ENCODE data around the gene UNKL.

Gene UNKL

GRCh38 chr16:1431497-1432270, 17.2 kb upstream of the UNKL start:
- no peak for DNase-seq

- DNase-seq: no peak
These were observed 16.4 kb upstream of the UNKL start, which contains the start of gene PERCC1 for GRCh38 chr16:1430759-1431496. Gene PERCC1, plus strand, starts transcription at chr16:1431078. Its CDS starts 1,516 bp downstream, at chr16:1432594.

- DNase-seq: no peak
These were observed 15.8 kb upstream of the UNKL start for GRCh38 chr16:1430214-1430758.

- no peak for DNase-seq
These were observed 15.1 kb upstream of the UNKL start for GRCh38 chr16:1429631-1430030.

- no peak for DNase-seq
These were observed 14.5 kb upstream of the UNKL start for GRCh38 chr16:1429012-1429411.

- DNase-seq: peak in 2 of 5 experiments; percentile 27 to 57
These were observed 14.0 kb upstream of the UNKL start for GRCh38 chr16:1428511-1428910.

GRCh38 chr16:1427473-1428461, 13.3 kb upstream of the UNKL start:
- no peak for DNase-seq

- no peak for DNase-seq
These were observed 12.4 kb upstream of the UNKL start for GRCh38 chr16:1426734-1427471.

GRCh38 chr16:1425616-1426370, 11.3 kb upstream of the UNKL start:
- DNase-seq: no peak

GRCh38 chr16:1424028-1424427, 9.5 kb upstream of the UNKL start:
- DNase-seq: no peak

GRCh38 chr16:1422076-1422475, 7.6 kb upstream of the UNKL start:
- DNase-seq: no peak

- DNase-seq: no peak
These were observed 5.6 kb upstream of the UNKL start for GRCh38 chr16:1420111-1420539.

GRCh38 chr16:1416521-1416941, 2.0 kb upstream of the UNKL start:
- no peak for DNase-seq

GRCh38 chr16:1413684-1414531, 596 bp downstream of the UNKL start:
- peak; percentile 23 to 88 (median 48) for DNase-seq

GRCh38 chr16:1412847-1413246, 1.7 kb downstream of the UNKL start:
- no peak for DNase-seq

- peak; percentile 91 to 97 (median 91) for DNase-seq
These were observed 6.2 kb downstream of the UNKL start for GRCh38 chr16:1408171-1408837.

GRCh38 chr16:1407753-1408152, 6.8 kb downstream of the UNKL start:
- DNase-seq: no peak

- DNase-seq: no peak
These were observed 10.8 kb downstream of the UNKL start for GRCh38 chr16:1403733-1404132.

GRCh38 chr16:1403036-1403435, 11.5 kb downstream of the UNKL start:
- DNase-seq: no peak

All from T-helper 2 cell (primary cell).